GM23338 (cell line): ENCODE measurements around the gene TTC33.

Experiments
- CTCF ChIP-seq, 2 experiments: fragments of 200-600 bp in 1 of 2; sonication (generic) in 1 of 2; conservative IDR thresholded peaks; 2 replicates each; pipeline versions ENCODE4 v1.5.1 to v1.6.1; 2016 to 2017; ENCODE audit warnings: antibody characterized with exemption in 2 of 2, low read depth in 2 of 2, mild to moderate bottlenecking in 2 of 2, moderate library complexity in 1 of 2
- EZH2 ChIP-seq: fragments of 200-600 bp; sonication (generic); IDR thresholded peaks from one replicate; pipeline ENCODE4 v1.8.0; 2017; ENCODE audit warnings: antibody characterized with exemption, mild to moderate bottlenecking, low read depth; ENCODE audit not compliant: unreplicated experiment
- EZH2phosphoT487 ChIP-seq: fragments of 200-600 bp; sonication (generic); IDR thresholded peaks from one replicate; pipeline ENCODE4 v1.8.1; 2018; ENCODE audit warnings: antibody characterized with exemption; ENCODE audit not compliant: unreplicated experiment
- TF ChIP-seq, protein P1 (sequence below): IDR thresholded peaks from one replicate; pipeline ENCODE4 v1.6.1; 2018; ENCODE audit warnings: antibody characterized with exemption; ENCODE audit not compliant: unreplicated experiment
- TF ChIP-seq, protein P2 (sequence below): fragments of 250-450 bp; sonication (Bioruptor Pico); IDR thresholded peaks from 2 replicates; pipeline ENCODE4 v1.5.0; 2020; ENCODE audit warnings: mild to moderate bottlenecking, moderate library complexity

GRCh38 chr5:40474250-40474649, 281.5 kb downstream of the TTC33 start:
- TF ChIP-seq, protein P1, sequence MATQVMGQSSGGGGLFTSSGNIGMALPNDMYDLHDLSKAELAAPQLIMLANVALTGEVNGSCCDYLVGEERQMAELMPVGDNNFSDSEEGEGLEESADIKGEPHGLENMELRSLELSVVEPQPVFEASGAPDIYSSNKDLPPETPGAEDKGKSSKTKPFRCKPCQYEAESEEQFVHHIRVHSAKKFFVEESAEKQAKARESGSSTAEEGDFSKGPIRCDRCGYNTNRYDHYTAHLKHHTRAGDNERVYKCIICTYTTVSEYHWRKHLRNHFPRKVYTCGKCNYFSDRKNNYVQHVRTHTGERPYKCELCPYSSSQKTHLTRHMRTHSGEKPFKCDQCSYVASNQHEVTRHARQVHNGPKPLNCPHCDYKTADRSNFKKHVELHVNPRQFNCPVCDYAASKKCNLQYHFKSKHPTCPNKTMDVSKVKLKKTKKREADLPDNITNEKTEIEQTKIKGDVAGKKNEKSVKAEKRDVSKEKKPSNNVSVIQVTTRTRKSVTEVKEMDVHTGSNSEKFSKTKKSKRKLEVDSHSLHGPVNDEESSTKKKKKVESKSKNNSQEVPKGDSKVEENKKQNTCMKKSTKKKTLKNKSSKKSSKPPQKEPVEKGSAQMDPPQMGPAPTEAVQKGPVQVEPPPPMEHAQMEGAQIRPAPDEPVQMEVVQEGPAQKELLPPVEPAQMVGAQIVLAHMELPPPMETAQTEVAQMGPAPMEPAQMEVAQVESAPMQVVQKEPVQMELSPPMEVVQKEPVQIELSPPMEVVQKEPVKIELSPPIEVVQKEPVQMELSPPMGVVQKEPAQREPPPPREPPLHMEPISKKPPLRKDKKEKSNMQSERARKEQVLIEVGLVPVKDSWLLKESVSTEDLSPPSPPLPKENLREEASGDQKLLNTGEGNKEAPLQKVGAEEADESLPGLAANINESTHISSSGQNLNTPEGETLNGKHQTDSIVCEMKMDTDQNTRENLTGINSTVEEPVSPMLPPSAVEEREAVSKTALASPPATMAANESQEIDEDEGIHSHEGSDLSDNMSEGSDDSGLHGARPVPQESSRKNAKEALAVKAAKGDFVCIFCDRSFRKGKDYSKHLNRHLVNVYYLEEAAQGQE = no peak
- no peak for TF ChIP-seq CTCF (conservative IDR thresholded peaks at IDR 0.05; ENCODE audit: low read depth in 2 of 2)
- TF ChIP-seq, protein P2, sequence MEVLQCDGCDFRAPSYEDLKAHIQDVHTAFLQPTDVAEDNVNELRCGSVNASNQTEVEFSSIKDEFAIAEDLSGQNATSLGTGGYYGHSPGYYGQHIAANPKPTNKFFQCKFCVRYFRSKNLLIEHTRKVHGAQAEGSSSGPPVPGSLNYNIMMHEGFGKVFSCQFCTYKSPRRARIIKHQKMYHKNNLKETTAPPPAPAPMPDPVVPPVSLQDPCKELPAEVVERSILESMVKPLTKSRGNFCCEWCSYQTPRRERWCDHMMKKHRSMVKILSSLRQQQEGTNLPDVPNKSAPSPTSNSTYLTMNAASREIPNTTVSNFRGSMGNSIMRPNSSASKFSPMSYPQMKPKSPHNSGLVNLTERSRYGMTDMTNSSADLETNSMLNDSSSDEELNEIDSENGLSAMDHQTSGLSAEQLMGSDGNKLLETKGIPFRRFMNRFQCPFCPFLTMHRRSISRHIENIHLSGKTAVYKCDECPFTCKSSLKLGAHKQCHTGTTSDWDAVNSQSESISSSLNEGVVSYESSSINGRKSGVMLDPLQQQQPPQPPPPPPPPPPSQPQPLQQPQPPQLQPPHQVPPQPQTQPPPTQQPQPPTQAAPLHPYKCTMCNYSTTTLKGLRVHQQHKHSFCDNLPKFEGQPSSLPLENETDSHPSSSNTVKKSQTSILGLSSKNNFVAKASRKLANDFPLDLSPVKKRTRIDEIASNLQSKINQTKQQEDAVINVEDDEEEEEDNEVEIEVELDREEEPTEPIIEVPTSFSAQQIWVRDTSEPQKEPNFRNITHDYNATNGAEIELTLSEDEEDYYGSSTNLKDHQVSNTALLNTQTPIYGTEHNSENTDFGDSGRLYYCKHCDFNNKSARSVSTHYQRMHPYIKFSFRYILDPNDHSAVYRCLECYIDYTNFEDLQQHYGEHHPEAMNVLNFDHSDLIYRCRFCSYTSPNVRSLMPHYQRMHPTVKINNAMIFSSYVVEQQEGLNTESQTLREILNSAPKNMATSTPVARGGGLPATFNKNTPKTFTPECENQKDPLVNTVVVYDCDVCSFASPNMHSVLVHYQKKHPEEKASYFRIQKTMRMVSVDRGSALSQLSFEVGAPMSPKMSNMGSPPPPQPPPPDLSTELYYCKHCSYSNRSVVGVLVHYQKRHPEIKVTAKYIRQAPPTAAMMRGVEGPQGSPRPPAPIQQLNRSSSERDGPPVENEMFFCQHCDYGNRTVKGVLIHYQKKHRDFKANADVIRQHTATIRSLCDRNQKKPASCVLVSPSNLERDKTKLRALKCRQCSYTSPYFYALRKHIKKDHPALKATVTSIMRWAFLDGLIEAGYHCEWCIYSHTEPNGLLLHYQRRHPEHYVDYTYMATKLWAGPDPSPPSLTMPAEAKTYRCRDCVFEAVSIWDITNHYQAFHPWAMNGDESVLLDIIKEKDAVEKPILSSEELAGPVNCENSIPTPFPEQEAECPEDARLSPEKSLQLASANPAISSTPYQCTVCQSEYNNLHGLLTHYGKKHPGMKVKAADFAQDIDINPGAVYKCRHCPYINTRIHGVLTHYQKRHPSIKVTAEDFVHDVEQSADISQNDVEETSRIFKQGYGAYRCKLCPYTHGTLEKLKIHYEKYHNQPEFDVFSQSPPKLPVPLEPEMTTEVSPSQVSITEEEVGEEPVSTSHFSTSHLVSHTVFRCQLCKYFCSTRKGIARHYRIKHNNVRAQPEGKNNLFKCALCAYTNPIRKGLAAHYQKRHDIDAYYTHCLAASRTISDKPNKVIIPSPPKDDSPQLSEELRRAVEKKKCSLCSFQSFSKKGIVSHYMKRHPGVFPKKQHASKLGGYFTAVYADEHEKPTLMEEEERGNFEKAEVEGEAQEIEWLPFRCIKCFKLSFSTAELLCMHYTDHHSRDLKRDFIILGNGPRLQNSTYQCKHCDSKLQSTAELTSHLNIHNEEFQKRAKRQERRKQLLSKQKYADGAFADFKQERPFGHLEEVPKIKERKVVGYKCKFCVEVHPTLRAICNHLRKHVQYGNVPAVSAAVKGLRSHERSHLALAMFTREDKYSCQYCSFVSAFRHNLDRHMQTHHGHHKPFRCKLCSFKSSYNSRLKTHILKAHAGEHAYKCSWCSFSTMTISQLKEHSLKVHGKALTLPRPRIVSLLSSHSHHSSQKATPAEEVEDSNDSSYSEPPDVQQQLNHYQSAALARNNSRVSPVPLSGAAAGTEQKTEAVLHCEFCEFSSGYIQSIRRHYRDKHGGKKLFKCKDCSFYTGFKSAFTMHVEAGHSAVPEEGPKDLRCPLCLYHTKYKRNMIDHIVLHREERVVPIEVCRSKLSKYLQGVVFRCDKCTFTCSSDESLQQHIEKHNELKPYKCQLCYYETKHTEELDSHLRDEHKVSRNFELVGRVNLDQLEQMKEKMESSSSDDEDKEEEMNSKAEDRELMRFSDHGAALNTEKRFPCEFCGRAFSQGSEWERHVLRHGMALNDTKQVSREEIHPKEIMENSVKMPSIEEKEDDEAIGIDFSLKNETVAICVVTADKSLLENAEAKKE (CRISPR knock-in tag) = no peak
- TF ChIP-seq EZH2 = no peak
- no peak for TF ChIP-seq EZH2phosphoT487
